GM21619 (cell line): ENCODE measurements around the gene ACOX3.
"Not testable (repeated sequence)": the region's sequence is repeated elsewhere in the genome, so short reads cannot be mapped to it uniquely, and the experiment has no call there.

ENCODE experiments used
- ATAC-seq: cut with Tn5 transposase; IDR thresholded peaks from one replicate; pipeline ENCODE4 v1.9.1; 2021; ENCODE audit not compliant: unreplicated experiment

Gene ACOX3

GRCh38 chr4:8355864-8356565 lies 84.5 kb downstream of the ACOX3 start:
- no peak for ATAC-seq

GRCh38 chr4:8355306-8355705 lies 85.2 kb downstream of the ACOX3 start:
- ATAC-seq = no peak

- ATAC-seq = no peak
These were observed 86.5 kb downstream of the ACOX3 start for GRCh38 chr4:8353912-8354453.

- no peak for ATAC-seq
These were observed 87.3 kb downstream of the ACOX3 start for GRCh38 chr4:8353158-8353669.

- no peak for ATAC-seq
These were observed 88.0 kb downstream of the ACOX3 start for GRCh38 chr4:8352368-8353157.

GRCh38 chr4:8351931-8352367 lies 88.6 kb downstream of the ACOX3 start:
- no peak for ATAC-seq

- no peak for ATAC-seq
These were observed 89.6 kb downstream of the ACOX3 start for GRCh38 chr4:8350841-8351461.

- ATAC-seq = no peak
These were observed 90.2 kb downstream of the ACOX3 start for GRCh38 chr4:8350352-8350751.

- no peak for ATAC-seq
These were observed 90.8 kb downstream of the ACOX3 start for GRCh38 chr4:8349664-8350236.

- ATAC-seq = not testable (repeated sequence)
These were observed 91.3 kb downstream of the ACOX3 start for GRCh38 chr4:8349236-8349635.

GRCh38 chr4:8348071-8348470 lies 92.5 kb downstream of the ACOX3 start:
- ATAC-seq = no peak

GRCh38 chr4:8347660-8348059 lies 92.9 kb downstream of the ACOX3 start:
- ATAC-seq = no peak

GRCh38 chr4:8346838-8347605 lies 93.5 kb downstream of the ACOX3 start:
- ATAC-seq = no peak

- no peak for ATAC-seq
These were observed 94.3 kb downstream of the ACOX3 start for GRCh38 chr4:8345946-8346814.

- ATAC-seq = no peak
These were observed 95.2 kb downstream of the ACOX3 start for GRCh38 chr4:8345053-8345945.

- no peak for ATAC-seq
These were observed 96.1 kb downstream of the ACOX3 start for GRCh38 chr4:8344377-8344776.

- no peak for ATAC-seq
These were observed 96.6 kb downstream of the ACOX3 start for GRCh38 chr4:8343967-8344331.

- ATAC-seq = no peak
These were observed 97.1 kb downstream of the ACOX3 start for GRCh38 chr4:8343262-8343966.
